GM15510 (cell line): ENCODE data around the gene ARHGAP28.

Experiments used
- POLR2A ChIP-seq: IDR thresholded peaks from 3 replicates; pipeline ENCODE4 v1.6.1; 2011; ENCODE audit warnings: borderline replicate concordance; ENCODE audit not compliant: insufficient read length; ENCODE audit errors: extremely low read depth

The ARHGAP28 gene

GRCh38 chr18:6865251-6865650 lies 135.7 kb downstream of the ARHGAP28 start:
- no peak for TF ChIP-seq POLR2A

GRCh38 chr18:6866552-6867085 lies 137.1 kb downstream of the ARHGAP28 start:
- TF ChIP-seq POLR2A: no peak

GRCh38 chr18:6868033-6868432 lies 138.5 kb downstream of the ARHGAP28 start:
- TF ChIP-seq POLR2A: no peak

GRCh38 chr18:6871566-6871965 lies 142.1 kb downstream of the ARHGAP28 start:
- TF ChIP-seq POLR2A: no peak

GRCh38 chr18:6873040-6873751 lies 143.7 kb downstream of the ARHGAP28 start:
- no peak for TF ChIP-seq POLR2A

- no peak for TF ChIP-seq POLR2A
Observed at GRCh38 chr18:6874315-6874714, 144.8 kb downstream of the ARHGAP28 start.

GRCh38 chr18:6875749-6876148 lies 146.2 kb downstream of the ARHGAP28 start:
- no peak for TF ChIP-seq POLR2A

- no peak for TF ChIP-seq POLR2A
Observed at GRCh38 chr18:6876641-6877041, 147.1 kb downstream of the ARHGAP28 start.

- no peak for TF ChIP-seq POLR2A
Observed at GRCh38 chr18:6877288-6877687, 147.8 kb downstream of the ARHGAP28 start.

GRCh38 chr18:6878556-6879297 lies 149.2 kb downstream of the ARHGAP28 start:
- TF ChIP-seq POLR2A: no peak

- TF ChIP-seq POLR2A: no peak
Observed at GRCh38 chr18:6879508-6880195, 150.1 kb downstream of the ARHGAP28 start.

- no peak for TF ChIP-seq POLR2A
Observed at GRCh38 chr18:6881034-6881820, 151.7 kb downstream of the ARHGAP28 start.

- no peak for TF ChIP-seq POLR2A
Observed at GRCh38 chr18:6882401-6882800, 152.9 kb downstream of the ARHGAP28 start.

GRCh38 chr18:6885006-6885481 lies 155.5 kb downstream of the ARHGAP28 start:
- TF ChIP-seq POLR2A: no peak
